ENCODE measurements around the gene ANO2.
A peak's percentile ranks its signal among the peaks of the same experiment; 100 is the strongest.

The ANO2 gene

GRCh38 chr12:5954661-5955060, 9.6 kb upstream of the ANO2 start:
- no peaks in the 10 kb centered on the region for H3K36me3 ChIP-seq (replicated peaks in 1 of 2; ENCODE audit: control insufficient read depth in 2 of 2, insufficient read depth in 2 of 2, low read length in 2 of 2)
- H2BK15ac ChIP-seq (ENCODE audit: low read length): no peak overlapping the region
- H3K23ac ChIP-seq (ENCODE audit: low read depth, low read length, poor library complexity): no peak overlapping the region
- no peak overlapping the region for H3K4me2 ChIP-seq (ENCODE audit: insufficient read depth, low read length, poor library complexity, severe bottlenecking)
- H2BK12ac ChIP-seq (ENCODE audit: low read length): no peak overlapping the region
- no peaks in the 10 kb centered on the region for H3K9me3 ChIP-seq (replicated peaks in 1 of 2; ENCODE audit: control insufficient read depth in 2 of 2, insufficient read depth in 1 of 2, low read depth in 1 of 2, low read length in 2 of 2)
- H3K18ac ChIP-seq (ENCODE audit: low read length): no peak overlapping the region
- H2BK120ac ChIP-seq (ENCODE audit: low read depth, low read length): no peak overlapping the region
- no peak overlapping the region for H3K27ac ChIP-seq (replicated peaks; ENCODE audit: low read length)
- DNase-seq (ENCODE audit: low spot score): no peak
- peaks cover 0 to 2% of the 10 kb centered on the region in 2 donors for H3K4me1 ChIP-seq (ENCODE audit: control insufficient read depth in 2 of 2, insufficient read depth in 1 of 2, low read depth in 1 of 2, low read length in 2 of 2)
- H2BK5ac ChIP-seq (ENCODE audit: low read length): no peak overlapping the region
- no CpG with 5 or more reads among the region's 3 CpGs for WGBS, 2 donors (ENCODE audit: extremely low coverage in 2 of 2, insufficient read length in 2 of 2, insufficient replicate concordance in 1 of 2)
- no peak overlapping the region for H3K9ac ChIP-seq (ENCODE audit: low read depth, low read length, poor library complexity)
- H3K14ac ChIP-seq (ENCODE audit: low read length): no peak overlapping the region
- H3K4ac ChIP-seq (ENCODE audit: low read length): no peak overlapping the region
- no peak overlapping the region for H4K8ac ChIP-seq (ENCODE audit: low read depth, low read length)
- no peaks in the 10 kb centered on the region for H3K27me3 ChIP-seq (ENCODE audit: control insufficient read depth in 3 of 3, insufficient read depth in 3 of 3, low read depth in 1 of 3, low read length in 3 of 3)
- H4K91ac ChIP-seq (ENCODE audit: low read depth, low read length, poor library complexity): no peak overlapping the region
- H3K4me3 ChIP-seq (ENCODE audit: low read length in 2 of 2): no peak overlapping the region
- H3K79me1 ChIP-seq (ENCODE audit: low read depth, low read length): no peaks in the 10 kb centered on the region
- H2AFZ ChIP-seq (ENCODE audit: low read length): no peak overlapping the region
- H2AK5ac ChIP-seq (ENCODE audit: low read depth, low read length): no peak overlapping the region

DNA sequence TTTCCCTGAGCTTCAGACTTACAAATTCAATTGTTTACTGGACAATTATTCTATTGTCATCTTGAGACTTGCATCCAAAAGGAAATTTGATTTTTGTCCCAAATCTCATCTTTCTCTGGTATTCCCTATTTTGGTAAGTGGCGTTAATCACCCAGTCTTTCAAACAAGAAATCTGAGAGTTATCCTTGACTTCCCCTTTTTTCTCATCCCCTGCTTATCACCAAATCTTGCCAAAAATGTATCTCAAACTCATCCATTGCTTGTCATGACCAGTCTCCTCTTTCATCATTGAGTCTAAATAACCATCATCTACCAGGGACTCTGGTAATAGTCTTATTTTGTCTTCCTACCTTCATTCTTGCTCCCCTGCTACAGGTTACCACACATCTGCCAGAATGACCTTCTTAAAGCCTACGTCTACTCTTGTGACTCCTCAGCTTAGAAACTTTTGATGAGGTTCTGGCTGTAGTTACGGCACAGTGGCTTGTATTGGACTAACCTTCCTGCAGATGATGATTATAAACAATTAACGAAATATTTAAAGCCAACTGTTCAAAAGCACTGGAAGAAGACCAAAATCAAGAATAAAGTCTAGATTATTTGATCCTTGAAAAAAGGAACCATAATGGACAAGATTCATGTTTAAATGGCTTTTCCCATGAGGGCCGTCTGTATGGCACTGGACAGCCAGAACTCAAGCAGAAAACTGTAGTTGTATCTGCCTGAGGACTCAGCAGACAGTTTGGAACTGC, 9.0 kb upstream of the ANO2 start:
- H3K23ac ChIP-seq (ENCODE audit: low read depth, low read length, poor library complexity): no peak overlapping the region
- no peak overlapping the region for H2AFZ ChIP-seq (ENCODE audit: low read length)
- H2BK12ac ChIP-seq (ENCODE audit: low read length): no peak overlapping the region
- H3K4me1 ChIP-seq (ENCODE audit: control insufficient read depth in 2 of 2, insufficient read depth in 1 of 2, low read depth in 1 of 2, low read length in 2 of 2): peaks cover 0 to 2% of the 10 kb centered on the region in 2 donors
- H3K9ac ChIP-seq (ENCODE audit: low read depth, low read length, poor library complexity): no peak overlapping the region
- H2BK120ac ChIP-seq (ENCODE audit: low read depth, low read length): no peak overlapping the region
- no peak overlapping the region for H3K4me3 ChIP-seq (ENCODE audit: low read length in 2 of 2)
- H2BK15ac ChIP-seq (ENCODE audit: low read length): no peak overlapping the region
- no peak overlapping the region for H2BK5ac ChIP-seq (ENCODE audit: low read length)
- no peak overlapping the region for H3K27ac ChIP-seq (replicated peaks; ENCODE audit: low read length)
- no peaks in the 10 kb centered on the region for H3K9me3 ChIP-seq (replicated peaks in 1 of 2; ENCODE audit: control insufficient read depth in 2 of 2, insufficient read depth in 1 of 2, low read depth in 1 of 2, low read length in 2 of 2)
- no peak overlapping the region for H3K14ac ChIP-seq (ENCODE audit: low read length)
- H2AK5ac ChIP-seq (ENCODE audit: low read depth, low read length): no peak overlapping the region
- H3K79me1 ChIP-seq (ENCODE audit: low read depth, low read length): no peaks in the 10 kb centered on the region
- H3K4me2 ChIP-seq (ENCODE audit: insufficient read depth, low read length, poor library complexity, severe bottlenecking): no peak overlapping the region
- H4K8ac ChIP-seq (ENCODE audit: low read depth, low read length): no peak overlapping the region
- H3K27me3 ChIP-seq (ENCODE audit: control insufficient read depth in 3 of 3, insufficient read depth in 3 of 3, low read depth in 1 of 3, low read length in 3 of 3): no peaks in the 10 kb centered on the region
- WGBS, 2 donors (ENCODE audit: extremely low coverage in 2 of 2, insufficient read length in 2 of 2, insufficient replicate concordance in 1 of 2): no CpG with 5 or more reads among the region's 5 CpGs
- H4K91ac ChIP-seq (ENCODE audit: low read depth, low read length, poor library complexity): no peak overlapping the region
- DNase-seq (ENCODE audit: low spot score): no peak
- H3K18ac ChIP-seq (ENCODE audit: low read length): no peak overlapping the region
- no peak overlapping the region for H3K4ac ChIP-seq (ENCODE audit: low read length)
- H3K36me3 ChIP-seq (replicated peaks in 1 of 2; ENCODE audit: control insufficient read depth in 2 of 2, insufficient read depth in 2 of 2, low read length in 2 of 2): no peaks in the 10 kb centered on the region

GRCh38 chr12:5952031-5952430, 7.0 kb upstream of the ANO2 start:
- H3K4me3 ChIP-seq (ENCODE audit: low read length in 2 of 2): no peak overlapping the region
- no peaks in the 10 kb centered on the region for H3K36me3 ChIP-seq (replicated peaks in 1 of 2; ENCODE audit: control insufficient read depth in 2 of 2, insufficient read depth in 2 of 2, low read length in 2 of 2)
- H3K23ac ChIP-seq (ENCODE audit: low read depth, low read length, poor library complexity): no peak overlapping the region
- no peak overlapping the region for H3K27ac ChIP-seq (replicated peaks; ENCODE audit: low read length)
- no peak overlapping the region for H4K91ac ChIP-seq (ENCODE audit: low read depth, low read length, poor library complexity)
- WGBS, 2 donors (ENCODE audit: extremely low coverage in 2 of 2, insufficient read length in 2 of 2, insufficient replicate concordance in 1 of 2): no CpG with 5 or more reads among the region's 3 CpGs
- H2BK120ac ChIP-seq (ENCODE audit: low read depth, low read length): no peak overlapping the region
- H3K9ac ChIP-seq (ENCODE audit: low read depth, low read length, poor library complexity): no peak overlapping the region
- no peak overlapping the region for H2BK5ac ChIP-seq (ENCODE audit: low read length)
- no peak for DNase-seq (ENCODE audit: low spot score)
- no peak overlapping the region for H3K18ac ChIP-seq (ENCODE audit: low read length)
- H3K9me3 ChIP-seq (replicated peaks in 1 of 2; ENCODE audit: control insufficient read depth in 2 of 2, insufficient read depth in 1 of 2, low read depth in 1 of 2, low read length in 2 of 2): peaks cover 0 to 2% of the 10 kb centered on the region in 2 donors
- no peak overlapping the region for H4K8ac ChIP-seq (ENCODE audit: low read depth, low read length)
- H3K4me2 ChIP-seq (ENCODE audit: insufficient read depth, low read length, poor library complexity, severe bottlenecking): no peak overlapping the region
- peaks cover 0 to 5% of the 10 kb centered on the region in 2 donors for H3K4me1 ChIP-seq (ENCODE audit: control insufficient read depth in 2 of 2, insufficient read depth in 1 of 2, low read depth in 1 of 2, low read length in 2 of 2)
- H3K79me1 ChIP-seq (ENCODE audit: low read depth, low read length): no peaks in the 10 kb centered on the region
- no peak overlapping the region for H2BK12ac ChIP-seq (ENCODE audit: low read length)
- peaks cover 0 to 8% (median 0%) of the 10 kb centered on the region in 3 experiments for H3K27me3 ChIP-seq (ENCODE audit: control insufficient read depth in 3 of 3, insufficient read depth in 3 of 3, low read depth in 1 of 3, low read length in 3 of 3)
- no peak overlapping the region for H3K4ac ChIP-seq (ENCODE audit: low read length)
- no peak overlapping the region for H2BK15ac ChIP-seq (ENCODE audit: low read length)
- H2AFZ ChIP-seq (ENCODE audit: low read length): no peak overlapping the region
- no peak overlapping the region for H3K14ac ChIP-seq (ENCODE audit: low read length)
- no peak overlapping the region for H2AK5ac ChIP-seq (ENCODE audit: low read depth, low read length)

- Histone ChIP-seq H2BK15ac (ENCODE audit: low read length) (peak overlapping the region; percentile 51), H3K18ac (ENCODE audit: low read length) (peak overlapping the region; percentile 62)
- WGBS, 2 donors (ENCODE audit: extremely low coverage in 2 of 2, insufficient read length in 2 of 2, insufficient replicate concordance in 1 of 2): no CpG with 5 or more reads among the region's 3 CpGs
These were observed 3.6 kb upstream of the ANO2 start for GRCh38 chr12:5948696-5949095.

More at GRCh38 chr12:5948696-5949095, 3.6 kb upstream of the ANO2 start:
- H3K27ac ChIP-seq (replicated peaks; ENCODE audit: low read length): no peak overlapping the region
- H3K36me3 ChIP-seq (replicated peaks in 1 of 2; ENCODE audit: control insufficient read depth in 2 of 2, insufficient read depth in 2 of 2, low read length in 2 of 2): no peaks in the 10 kb centered on the region
- H4K8ac ChIP-seq (ENCODE audit: low read depth, low read length): peak overlapping the region; percentile 66
- no peak overlapping the region for H3K9ac ChIP-seq (ENCODE audit: low read depth, low read length, poor library complexity)
- H3K9me3 ChIP-seq (replicated peaks in 1 of 2; ENCODE audit: control insufficient read depth in 2 of 2, insufficient read depth in 1 of 2, low read depth in 1 of 2, low read length in 2 of 2): peaks cover 2 to 4% of the 10 kb centered on the region in 2 donors
- H3K4ac ChIP-seq (ENCODE audit: low read length): no peak overlapping the region
- H2BK5ac ChIP-seq (ENCODE audit: low read length): no peak overlapping the region
- H3K27me3 ChIP-seq (ENCODE audit: control insufficient read depth in 3 of 3, insufficient read depth in 3 of 3, low read depth in 1 of 3, low read length in 3 of 3): peaks cover 0 to 40% (median 12%) of the 10 kb centered on the region in 3 experiments
- H3K14ac ChIP-seq (ENCODE audit: low read length): peak overlapping the region; percentile 79
- H3K4me2 ChIP-seq (ENCODE audit: insufficient read depth, low read length, poor library complexity, severe bottlenecking): no peak overlapping the region
- no peaks in the 10 kb centered on the region for H3K79me1 ChIP-seq (ENCODE audit: low read depth, low read length)
- H2AK5ac ChIP-seq (ENCODE audit: low read depth, low read length): peak overlapping the region; percentile 33
- H3K4me1 ChIP-seq (ENCODE audit: control insufficient read depth in 2 of 2, insufficient read depth in 1 of 2, low read depth in 1 of 2, low read length in 2 of 2): peaks cover 2 to 5% of the 10 kb centered on the region in 2 donors
- no peak overlapping the region for H2BK120ac ChIP-seq (ENCODE audit: low read depth, low read length)
- H2BK12ac ChIP-seq (ENCODE audit: low read length): peak overlapping the region; percentile 12
- H3K4me3 ChIP-seq (ENCODE audit: low read length in 2 of 2): no peak overlapping the region
- H4K91ac ChIP-seq (ENCODE audit: low read depth, low read length, poor library complexity): peak overlapping the region; percentile 85
- no peak for DNase-seq (ENCODE audit: low spot score)
- no peak overlapping the region for H3K23ac ChIP-seq (ENCODE audit: low read depth, low read length, poor library complexity)
- H2AFZ ChIP-seq (ENCODE audit: low read length): no peak overlapping the region
